DMS114 treated with DMSO at 0.1 percent for 48 hours (cell line): ENCODE results near the gene FES.
A peak's percentile ranks its signal among the peaks of the same experiment; 100 is the strongest.
"Not testable (repeated sequence)": the region's sequence is repeated elsewhere in the genome, so short reads cannot be mapped to it uniquely, and the experiment has no call there.

Experiments used
- DNase-seq: peaks from one replicate; lab custom pipeline; 2025; ENCODE audit not compliant: unreplicated experiment; lab: John Stamatoyannopoulos, UW

FES gene

DNA sequence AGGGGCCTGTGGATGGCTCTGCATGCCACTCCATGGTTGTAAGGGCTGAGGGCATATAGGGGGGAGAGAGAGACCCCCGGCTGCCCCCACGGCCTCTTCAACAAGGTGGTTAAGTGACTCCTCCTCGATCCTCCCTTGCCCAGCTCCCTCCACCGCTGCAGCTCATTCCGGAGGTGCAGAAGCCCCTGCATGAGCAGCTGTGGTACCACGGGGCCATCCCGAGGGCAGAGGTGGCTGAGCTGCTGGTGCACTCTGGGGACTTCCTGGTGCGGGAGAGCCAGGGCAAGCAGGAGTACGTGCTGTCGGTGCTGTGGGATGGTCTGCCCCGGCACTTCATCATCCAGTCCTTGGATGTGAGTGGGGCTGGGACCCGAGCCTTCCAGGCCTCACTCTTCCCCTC, 6.5 kb downstream of the FES start:
- DNase-seq: no peak

DNA sequence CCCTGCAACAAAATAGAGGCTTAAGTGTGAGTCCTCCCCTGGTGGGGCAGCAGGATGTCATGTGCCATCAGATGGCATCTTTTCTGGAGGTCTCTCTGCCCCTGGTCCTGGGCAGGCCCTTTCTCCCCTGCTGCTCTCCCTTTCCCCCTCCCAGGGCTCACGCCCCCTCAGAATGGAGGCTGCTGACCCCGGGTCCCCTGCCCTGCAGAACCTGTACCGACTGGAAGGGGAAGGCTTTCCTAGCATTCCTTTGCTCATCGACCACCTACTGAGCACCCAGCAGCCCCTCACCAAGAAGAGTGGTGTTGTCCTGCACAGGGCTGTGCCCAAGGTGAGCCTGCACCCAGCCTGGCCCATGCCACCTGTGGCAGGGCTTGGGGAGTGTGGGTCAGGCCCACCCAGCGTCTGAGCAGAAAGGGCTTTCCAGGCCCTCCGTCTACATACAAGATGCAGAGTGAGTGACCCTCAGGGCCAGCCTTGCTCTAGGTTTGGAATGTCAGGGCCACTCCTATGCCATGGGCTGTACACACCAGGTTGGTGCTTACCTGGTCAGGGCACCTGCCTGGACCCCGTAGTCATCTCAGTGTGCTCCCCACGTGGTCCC, 7.1 kb downstream of the FES start:
- DNase-seq: no peak

DNA sequence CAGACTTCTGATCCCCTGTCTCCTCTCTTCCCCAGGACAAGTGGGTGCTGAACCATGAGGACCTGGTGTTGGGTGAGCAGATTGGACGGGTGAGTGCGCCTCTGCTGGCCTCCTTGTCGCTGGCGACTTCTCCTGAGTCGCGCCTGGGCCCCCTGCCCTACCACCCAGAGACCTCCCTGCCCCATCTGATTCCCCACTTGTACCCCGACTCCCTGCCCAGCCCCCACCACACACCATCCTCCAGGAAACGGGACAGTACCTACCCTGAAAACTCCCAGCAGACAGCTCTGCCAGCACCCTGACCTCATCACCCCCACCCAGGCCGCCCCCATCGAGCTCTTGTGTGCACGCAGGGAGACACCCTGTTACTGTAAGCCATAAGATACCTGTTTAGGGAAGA, 7.7 kb downstream of the FES start:
- DNase-seq: no peak

DNA sequence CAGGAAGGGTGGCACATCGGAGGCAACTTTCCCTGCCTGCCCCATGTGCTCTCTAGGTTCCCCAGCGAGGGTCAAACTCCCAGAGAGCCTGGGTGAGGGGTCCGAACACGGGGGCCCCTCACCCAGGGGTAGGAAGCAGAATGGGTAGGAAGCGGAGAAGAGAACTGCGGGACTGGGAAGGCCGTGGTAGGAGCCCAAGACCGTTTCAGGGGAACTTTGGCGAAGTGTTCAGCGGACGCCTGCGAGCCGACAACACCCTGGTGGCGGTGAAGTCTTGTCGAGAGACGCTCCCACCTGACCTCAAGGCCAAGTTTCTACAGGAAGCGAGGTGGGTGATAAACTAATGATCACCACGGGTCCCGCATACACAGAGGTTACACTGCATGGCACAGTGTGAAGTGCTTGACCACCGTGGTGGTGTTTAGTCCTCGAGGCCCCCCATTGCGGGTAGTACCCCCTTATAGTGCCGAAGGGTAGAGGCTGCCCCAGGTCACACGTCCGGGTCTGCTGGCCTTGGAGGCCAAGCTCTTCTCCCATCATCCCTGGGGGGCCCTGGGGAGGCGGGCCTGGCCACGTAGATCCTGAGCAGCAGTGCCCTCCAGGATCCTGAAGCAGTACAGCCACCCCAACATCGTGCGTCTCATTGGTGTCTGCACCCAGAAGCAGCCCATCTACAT, 8.3 kb downstream of the FES start:
- no peak for DNase-seq

DNA sequence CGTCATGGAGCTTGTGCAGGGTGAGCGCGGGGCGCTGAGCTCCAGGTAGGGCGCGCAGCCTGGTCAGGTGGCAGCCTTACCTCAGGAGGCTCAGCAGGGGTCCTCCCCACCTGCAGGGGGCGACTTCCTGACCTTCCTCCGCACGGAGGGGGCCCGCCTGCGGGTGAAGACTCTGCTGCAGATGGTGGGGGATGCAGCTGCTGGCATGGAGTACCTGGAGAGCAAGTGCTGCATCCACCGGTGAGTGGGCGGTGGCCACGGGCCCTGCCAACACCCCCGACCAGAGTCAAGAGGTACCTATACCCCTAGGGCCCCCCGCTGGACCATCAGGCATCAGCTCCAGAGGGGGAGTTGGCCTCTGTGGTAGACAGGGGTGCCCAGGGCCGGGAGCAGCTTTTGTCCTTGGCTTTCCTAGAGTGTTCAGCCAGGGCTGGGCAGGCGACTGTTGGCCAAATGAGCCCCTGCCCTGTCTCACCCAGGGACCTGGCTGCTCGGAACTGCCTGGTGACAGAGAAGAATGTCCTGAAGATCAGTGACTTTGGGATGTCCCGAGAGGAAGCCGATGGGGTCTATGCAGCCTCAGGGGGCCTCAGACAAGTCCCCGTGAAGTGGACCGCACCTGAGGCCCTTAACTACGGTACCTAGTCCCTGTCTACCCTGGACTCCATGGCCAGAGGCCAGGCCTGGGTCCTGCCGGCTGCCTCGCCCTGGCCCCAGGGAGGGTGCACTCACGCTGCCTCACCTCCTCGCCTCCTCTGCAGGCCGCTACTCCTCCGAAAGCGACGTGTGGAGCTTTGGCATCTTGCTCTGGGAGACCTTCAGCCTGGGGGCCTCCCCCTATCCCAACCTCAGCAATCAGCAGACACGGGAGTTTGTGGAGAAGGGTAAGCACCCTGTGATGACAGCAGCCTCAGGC, 9.1 kb downstream of the FES start:
- DNase-seq: no peak

DNA sequence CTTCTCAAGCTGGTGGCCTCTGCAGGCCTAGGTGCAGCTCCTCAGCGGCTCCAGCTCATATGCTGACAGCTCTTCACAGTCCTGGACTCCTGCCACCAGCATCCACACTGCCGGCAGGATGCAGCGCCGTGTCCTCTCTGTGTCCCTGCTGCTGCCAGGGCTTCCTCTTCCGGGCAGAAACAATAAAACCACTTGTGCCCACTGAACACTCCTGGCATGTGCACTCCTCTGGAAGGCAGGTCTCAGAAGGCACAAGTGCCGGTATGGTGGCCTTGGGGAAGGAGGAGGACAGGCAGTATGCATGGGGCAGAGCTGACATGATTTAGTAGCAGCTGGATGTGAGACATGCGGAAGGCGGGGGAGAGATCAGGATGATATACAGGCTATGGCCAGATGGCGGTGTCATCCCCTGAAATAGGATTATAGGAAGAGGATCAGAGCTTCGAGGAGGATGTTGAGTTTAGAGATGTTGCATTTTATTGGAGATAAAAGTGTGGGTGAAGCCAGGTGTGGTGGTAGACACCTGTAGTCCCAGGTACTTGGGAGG, 11.3 kb downstream of the FES start:
- DNase-seq: peak; percentile 32

DNA sequence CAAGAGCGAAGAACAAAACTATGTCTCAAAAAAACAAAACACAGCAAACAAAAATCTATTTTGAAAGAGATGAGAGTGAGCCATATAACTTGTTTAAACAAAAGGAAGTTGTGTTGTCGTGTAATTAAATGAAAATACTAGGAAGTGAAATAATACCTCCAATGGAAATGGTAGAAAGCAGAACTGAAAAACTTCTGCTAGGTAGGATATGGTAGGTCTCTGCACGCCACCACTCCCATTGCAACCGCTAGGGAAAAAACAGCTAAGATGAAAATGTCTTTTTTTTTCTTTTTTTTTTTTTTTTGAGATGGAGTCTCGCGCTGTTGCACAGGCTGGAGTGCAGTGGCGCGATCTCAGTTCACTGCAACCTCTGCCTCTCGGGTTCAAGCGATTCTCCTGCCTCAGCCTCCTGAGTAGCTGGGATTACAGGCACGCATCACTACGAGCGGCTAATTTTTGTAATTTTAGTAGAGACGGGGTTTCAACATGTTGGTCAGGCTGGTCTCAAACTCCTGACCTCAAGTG, 12.9 kb downstream of the FES start:
- DNase-seq: not testable (repeated sequence)

DNA sequence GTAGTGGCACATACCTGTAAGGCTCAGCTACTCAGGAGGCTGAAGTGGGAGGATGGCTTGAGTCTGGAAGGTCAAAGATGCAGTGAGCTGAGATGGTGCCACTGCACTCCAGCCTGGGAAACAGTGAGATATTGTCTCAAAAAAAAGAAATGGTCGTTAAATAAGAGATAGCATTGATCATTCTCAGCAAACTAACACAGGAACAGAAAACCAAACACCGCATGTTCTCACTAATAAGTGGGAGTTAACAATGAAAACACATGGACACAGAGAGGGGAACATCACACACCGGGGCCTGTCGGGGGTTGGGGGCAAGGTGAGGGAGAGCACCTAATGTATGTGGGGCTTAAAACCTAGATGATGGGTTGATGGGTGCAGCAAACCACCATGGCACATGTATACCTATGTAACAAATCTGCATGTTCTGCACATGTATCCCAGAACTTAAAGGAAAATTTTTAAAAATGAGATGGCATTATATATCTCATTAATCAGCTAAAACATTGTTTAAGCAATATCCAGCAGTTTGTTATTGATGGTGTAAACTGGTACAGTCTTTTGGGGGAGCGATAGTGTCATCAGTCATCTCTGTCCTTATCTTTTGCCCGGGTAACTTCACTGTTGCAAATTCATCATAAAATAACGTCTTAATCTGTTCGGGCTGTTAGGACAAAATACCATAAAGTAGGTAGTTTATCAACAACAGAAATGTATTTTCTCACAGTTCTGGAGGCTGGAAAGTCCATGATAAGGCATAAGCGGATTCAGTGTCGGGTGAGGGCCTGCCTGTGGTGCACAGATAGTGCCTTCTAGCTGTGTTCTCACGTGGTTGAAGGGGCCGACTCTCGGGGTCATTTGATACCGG, 17.1 kb downstream of the FES start:
- no peak for DNase-seq

DNA sequence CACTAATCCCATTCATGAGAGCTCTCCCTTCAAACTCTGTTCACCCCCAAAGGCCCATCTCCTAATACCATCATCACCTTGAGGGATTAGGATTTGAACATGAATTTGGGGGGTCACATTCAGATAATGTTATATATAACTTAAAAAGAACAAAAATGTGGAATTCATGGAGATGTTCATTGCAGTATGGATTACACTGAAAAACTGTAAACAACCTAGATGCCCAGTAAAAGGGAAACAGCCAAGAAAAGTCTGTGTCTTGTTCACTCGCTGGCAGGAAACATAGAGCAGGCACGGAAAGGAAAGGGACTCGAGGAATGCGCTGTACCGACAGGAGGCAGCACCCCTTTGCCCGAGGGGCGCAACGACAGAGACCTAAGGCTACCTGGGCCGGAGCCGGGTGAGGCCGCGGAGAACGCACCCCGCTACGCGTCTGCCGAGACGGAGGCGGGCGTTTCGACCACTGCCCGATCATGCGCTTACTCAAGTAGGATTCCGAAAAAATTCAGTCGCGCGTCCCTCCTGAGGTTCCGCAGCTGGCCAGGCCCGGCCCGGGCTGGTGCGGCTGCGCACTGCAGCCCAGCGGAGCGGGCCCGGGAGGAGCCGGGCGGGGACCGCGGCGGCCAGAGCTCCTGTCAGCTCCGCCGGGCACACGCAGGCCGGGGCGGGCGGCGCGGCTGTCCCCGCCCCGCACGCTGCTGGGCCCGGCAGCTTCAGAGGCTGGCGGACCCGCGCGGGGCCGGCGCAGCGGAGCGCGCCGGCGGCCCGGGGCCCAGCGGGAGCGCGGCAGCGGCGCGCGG, 17.9 kb downstream of the FES start:
- peak; percentile 81 for DNase-seq

DNA sequence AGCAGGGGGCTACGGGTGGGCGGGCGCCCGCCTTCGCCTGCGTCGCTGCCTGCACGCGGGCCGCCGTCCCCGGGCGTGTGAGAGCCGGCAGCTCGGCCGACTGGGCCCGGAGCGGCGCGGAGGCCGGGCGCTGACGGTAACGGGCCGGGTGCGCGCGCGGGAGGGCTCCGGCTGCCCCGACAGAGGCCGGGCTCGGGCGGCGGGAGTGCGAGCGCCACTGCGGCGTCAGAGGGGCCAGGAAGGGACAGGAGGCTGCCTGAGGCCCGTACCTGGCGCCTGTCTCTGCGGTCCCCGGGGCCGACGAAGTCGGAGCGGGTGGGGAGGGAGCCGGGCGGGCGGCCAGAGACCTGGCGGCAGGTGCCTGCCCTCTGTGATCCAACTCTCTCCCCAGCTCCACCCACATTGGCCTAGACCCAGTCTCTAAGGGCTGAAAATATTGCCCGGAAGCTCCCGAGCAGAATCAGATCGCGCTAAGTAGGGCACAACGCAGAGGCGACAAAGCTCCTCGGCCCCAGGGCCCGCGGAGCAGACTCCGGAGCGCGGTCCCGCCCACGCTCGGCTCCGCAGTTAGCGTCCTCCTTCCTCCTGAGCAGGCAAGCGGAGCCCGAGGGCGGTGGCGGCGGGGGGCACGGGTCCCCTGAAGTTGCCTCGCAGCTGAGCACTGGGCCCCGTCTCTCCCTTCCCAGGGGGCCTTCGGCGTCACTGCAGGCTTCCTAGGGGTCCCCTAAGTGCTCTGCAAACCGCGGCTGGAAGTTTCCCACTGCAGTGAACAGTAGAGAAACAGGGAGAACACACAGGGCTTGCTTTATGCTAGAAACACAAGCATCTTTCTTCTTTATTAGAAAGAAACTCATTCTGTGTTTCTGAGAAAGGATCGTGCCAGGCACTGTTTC, 18.8 kb downstream of the FES start, which contains the start of gene MAN2A2:
TSS of gene MAN2A2 (plus strand) at position 463 of the 893 bp plus-strand sequence. CDS start 906 bp downstream, outside the sequence.
- DNase-seq: peak; percentile 23

DNA sequence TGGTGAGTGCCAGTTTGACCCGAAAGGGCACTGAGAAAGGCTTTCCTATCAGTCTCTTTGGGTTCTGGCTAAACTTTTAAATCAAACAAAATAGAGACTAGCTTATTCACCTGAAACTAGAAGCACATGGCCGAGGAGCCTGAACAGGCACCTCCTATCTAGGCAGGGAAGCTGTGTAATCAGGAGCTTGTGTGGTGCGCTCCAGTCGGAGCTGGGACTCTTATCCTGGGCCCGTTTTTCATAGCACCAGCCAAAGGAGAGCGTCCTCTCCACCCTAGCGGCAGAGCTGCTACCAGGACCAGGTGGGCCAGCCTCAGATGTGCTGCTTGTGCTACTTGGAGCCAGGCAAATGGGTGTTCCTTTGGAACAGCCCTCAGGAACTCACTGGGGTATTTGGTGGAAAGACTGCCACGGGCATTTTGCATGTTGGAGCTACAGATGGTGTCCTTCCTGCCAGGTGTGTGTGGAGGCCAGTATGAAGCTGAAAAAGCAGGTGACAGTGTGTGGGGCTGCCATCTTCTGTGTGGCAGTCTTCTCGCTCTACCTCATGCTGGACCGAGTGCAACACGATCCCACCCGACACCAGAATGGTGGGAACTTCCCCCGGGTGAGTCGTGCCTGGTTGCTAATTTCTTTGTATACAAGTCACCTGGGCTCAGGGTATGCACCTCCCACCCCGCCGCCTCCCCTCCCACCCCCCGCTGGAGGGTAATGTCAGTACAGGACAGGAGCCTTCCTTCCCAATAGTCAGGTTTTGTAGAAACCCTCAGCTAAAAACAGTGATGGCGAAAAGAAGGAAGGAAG, 19.6 kb downstream of the FES start:
- no peak for DNase-seq

DNA sequence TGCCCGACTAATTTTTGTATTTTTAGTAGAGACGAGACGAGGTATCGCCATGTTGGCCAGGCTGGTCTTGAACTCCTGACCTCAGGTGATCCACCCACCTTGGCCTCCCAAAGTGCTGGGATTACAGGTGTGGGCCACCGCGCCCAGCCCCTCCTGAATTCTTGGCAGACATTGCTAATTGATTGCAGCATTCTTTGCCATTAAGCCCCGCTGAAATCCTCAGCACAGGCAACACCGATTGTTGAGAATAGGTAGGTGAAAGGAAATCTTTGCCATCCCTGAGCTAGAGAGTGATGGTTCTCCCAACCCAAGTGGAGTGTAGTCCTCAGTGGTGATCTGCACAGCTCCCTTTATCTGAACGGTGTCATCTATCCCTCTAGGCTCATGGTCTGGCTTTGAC, 20.4 kb downstream of the FES start:
- no peak for DNase-seq

DNA sequence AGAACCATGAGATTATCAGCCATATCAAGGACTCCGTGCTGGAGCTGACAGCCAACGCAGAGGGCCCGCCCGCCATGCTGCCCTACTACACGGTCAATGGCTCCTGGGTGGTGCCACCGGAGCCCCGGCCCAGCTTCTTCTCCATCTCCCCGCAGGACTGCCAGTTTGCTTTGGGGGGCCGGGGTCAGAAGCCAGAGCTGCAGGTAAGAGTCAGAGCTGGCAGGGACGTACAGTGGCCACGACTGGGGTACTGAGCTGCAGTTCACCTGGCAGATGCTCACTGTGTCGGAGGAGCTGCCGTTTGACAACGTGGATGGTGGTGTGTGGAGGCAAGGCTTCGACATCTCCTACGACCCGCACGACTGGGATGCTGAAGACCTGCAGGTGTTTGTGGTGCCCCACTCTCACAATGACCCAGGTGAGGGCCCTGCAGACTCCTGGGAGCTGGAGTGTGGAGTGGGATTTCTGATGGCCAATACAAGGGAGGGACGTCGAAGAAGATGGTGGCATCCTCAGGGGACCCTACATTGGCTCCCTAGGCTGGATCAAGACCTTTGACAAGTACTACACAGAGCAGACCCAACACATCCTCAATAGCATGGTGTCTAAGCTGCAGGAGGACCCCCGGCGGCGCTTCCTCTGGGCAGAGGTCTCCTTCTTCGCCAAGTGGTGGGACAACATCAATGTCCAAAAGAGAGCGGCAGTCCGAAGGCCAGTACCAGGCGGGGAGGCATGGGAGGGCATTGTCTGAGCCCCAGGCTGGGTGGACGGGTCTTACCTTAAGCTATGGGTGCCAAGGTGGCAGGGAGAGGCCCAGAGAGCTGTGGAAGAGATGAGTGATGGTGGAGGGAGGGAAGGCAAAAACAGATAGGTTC, 21.2 kb downstream of the FES start:
- no peak for DNase-seq

DNA sequence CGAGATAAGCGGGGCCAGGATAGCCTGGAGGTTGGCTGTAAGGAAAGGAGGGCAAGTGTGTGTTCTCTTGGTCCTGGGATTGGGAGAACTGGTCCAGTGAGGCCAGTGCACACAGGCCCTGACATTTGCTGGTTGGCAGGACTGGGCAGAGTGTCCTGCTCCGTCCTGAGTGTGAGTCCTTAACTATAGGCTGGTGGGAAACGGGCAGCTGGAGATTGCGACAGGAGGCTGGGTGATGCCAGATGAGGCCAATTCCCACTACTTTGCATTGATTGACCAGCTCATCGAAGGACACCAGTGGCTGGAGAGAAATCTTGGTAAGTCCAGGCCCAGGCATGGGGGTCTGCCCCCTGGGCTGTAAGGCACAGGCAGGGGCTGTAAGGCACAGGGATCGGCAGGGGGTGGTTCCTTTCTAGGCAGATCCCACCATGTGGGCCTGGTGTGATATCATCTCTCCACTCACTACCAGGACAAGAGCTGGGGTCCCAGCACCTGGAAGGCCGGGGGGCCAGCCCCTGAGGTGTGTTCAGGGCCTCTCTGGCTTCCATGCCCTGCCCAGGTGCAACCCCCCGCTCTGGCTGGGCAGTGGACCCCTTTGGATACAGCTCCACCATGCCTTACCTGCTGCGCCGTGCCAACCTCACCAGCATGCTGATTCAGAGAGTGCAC, 22.0 kb downstream of the FES start:
- no peak for DNase-seq

DNA sequence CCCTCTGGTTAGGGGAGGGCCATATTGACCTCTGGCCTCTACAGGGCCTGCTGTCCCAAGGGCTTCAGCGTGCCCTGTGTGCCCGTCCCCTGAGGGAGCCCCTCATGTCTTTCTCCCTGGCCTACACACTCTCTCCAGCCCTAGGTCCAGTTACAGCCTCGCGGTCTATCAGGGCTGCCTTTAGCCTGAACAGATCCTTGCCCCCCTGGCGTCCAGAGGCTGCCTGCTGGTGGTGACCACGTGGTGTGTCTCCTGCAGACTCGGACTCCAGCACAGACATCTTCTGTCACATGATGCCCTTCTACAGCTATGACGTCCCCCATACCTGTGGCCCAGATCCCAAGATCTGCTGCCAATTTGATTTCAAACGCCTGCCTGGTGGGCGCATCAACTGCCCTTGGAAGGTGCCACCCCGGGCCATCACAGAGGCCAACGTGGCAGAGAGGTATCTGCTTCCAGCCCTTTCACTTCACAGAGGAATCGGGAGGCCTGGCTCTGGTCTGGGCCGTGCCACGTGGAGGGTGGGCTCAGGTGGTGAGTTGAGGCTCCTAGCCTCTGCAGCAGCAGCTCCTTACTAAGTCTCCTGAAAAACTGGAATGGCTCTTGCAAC, 22.9 kb downstream of the FES start:
- DNase-seq: no peak
